Effector memory CD4-positive, alpha-beta T cell (primary cell): ENCODE results near the gene RAB44.
"Not testable (repeated sequence)": the region's sequence is repeated elsewhere in the genome, so short reads cannot be mapped to it uniquely, and the experiment has no call there.

ENCODE experiments used
- DNase-seq, 3 donors: peaks; one replicate each; pipeline ENCODE4 v3.0.0-alpha.2; 2020
- H3K27ac ChIP-seq: 2 replicates; pipeline ENCODE4 v1.7.0; 2013; ENCODE audit warnings: mild to moderate bottlenecking, low read length, moderate library complexity; ENCODE audit not compliant: insufficient read depth, poor library complexity, severe bottlenecking
- H3K27me3 ChIP-seq: replicated peaks from 2 replicates; pipeline ENCODE4 v1.7.0; 2013; ENCODE audit warnings: mild to moderate bottlenecking, low read length; ENCODE audit not compliant: insufficient read depth, control insufficient read depth, poor library complexity, severe bottlenecking
- H3K36me3 ChIP-seq: 2 replicates; pipeline ENCODE4 v1.7.0; 2013; ENCODE audit warnings: mild to moderate bottlenecking, low read length, moderate library complexity; ENCODE audit not compliant: control insufficient read depth, insufficient read depth
- H3K4me1 ChIP-seq: 2 replicates; pipeline ENCODE4 v1.7.0; 2013; ENCODE audit warnings: low read length, mild to moderate bottlenecking; ENCODE audit not compliant: control insufficient read depth, insufficient read depth, poor library complexity, severe bottlenecking
- H3K4me3 ChIP-seq: 2 replicates; pipeline ENCODE4 v1.7.0; 2013; ENCODE audit warnings: low read length, low read depth, mild to moderate bottlenecking; ENCODE audit not compliant: insufficient read depth, poor library complexity, severe bottlenecking
- H3K9me3 ChIP-seq: 2 replicates; pipeline ENCODE4 v1.7.0; 2013; ENCODE audit warnings: mild to moderate bottlenecking, low read length, moderate library complexity; ENCODE audit not compliant: control insufficient read depth

Gene RAB44

GRCh38 chr6:36719126-36719525 lies 21.5 kb downstream of the RAB44 start:
- Histone ChIP-seq H3K9me3 (no peaks in the 10 kb centered on the region), H3K36me3 (no peaks in the 10 kb centered on the region), H3K27me3 (no peaks in the 10 kb centered on the region), H3K4me1 (no peaks in the 10 kb centered on the region), H3K27ac (no peak overlapping the region), H3K4me3 (no peak overlapping the region)
- no peak for DNase-seq

- DNase-seq: no peak
- H3K4me1 ChIP-seq: no peaks in the 10 kb centered on the region
- no peak overlapping the region for H3K27ac ChIP-seq
- no peak overlapping the region for H3K4me3 ChIP-seq
- H3K9me3 ChIP-seq: no peaks in the 10 kb centered on the region
- no peaks in the 10 kb centered on the region for H3K36me3 ChIP-seq
- no peaks in the 10 kb centered on the region for H3K27me3 ChIP-seq
Observed at GRCh38 chr6:36720251-36721141, 22.9 kb downstream of the RAB44 start.

DNA sequence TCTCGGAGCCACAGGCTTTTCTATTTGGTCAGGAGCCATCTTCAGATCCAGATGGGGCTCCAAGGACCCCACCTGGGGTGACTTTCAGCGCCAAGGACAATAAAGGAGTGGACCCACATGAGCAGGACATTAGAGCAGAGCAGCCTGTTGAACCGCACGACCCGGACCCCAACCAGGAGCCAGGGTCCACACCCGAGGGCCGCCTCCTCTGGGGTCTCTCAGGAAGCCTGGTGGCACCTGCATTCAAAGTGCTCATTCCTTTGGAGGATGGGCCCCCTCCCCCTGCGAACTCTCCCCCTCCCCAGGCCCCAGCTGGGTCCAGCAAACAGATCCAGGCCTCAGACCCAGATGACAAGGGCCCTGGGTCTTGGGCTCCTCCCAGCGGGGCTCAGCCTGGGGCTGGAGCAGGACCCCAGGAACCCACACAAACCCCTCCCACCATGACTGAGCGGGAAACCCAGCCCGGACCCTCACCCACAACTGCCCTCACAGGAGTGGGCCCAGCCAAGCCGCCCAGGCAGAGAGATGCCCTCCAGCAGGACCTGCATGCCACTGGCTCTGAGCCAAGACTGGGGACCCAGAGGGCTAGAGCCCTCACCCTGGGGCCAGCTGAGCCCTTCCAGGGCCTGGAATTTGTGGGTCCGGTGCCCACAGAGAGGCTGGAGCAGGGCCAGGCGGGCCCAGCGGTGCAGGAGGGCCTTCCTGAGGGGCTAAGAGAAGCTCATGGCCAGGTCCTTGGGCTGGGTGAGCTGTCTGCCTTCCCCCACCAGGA lies 23.9 kb downstream of the RAB44 start:
- H3K36me3 ChIP-seq: no peaks in the 10 kb centered on the region
- no peak overlapping the region for H3K27ac ChIP-seq
- DNase-seq: no peak
- H3K27me3 ChIP-seq: no peaks in the 10 kb centered on the region
- H3K4me1 ChIP-seq: no peaks in the 10 kb centered on the region
- H3K9me3 ChIP-seq: no peaks in the 10 kb centered on the region
- H3K4me3 ChIP-seq: no peak overlapping the region

- Histone ChIP-seq H3K4me1 (peaks cover 2% of the 10 kb centered on the region), H3K27ac (no peak overlapping the region), H3K9me3 (no peaks in the 10 kb centered on the region), H3K4me3 (no peak overlapping the region), H3K27me3 (no peaks in the 10 kb centered on the region), H3K36me3 (no peaks in the 10 kb centered on the region)
- no peak for DNase-seq
Observed at GRCh38 chr6:36722365-36722764, 24.7 kb downstream of the RAB44 start.

DNA sequence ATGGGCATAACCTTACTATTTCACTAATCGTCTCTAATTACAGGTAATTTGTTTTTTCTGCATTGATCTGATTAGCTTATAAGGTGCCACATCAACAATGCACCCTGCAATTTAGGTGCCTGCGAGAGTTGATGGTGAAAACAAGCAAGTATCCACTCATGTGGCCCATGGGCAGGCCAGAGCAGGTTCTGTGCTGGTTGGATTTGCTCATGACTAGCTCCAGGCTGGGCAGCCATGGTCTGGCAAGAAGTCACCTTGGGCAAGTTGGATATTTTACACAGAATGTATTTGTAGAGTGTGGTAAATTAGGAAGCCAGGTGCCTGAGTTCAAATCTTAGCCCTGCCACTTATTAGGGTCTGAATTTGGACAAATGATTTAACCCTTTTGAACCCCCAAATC lies 25.3 kb downstream of the RAB44 start:
- Histone ChIP-seq H3K36me3 (no peaks in the 10 kb centered on the region), H3K4me3 (no peak overlapping the region), H3K27ac (no peak overlapping the region), H3K9me3 (no peaks in the 10 kb centered on the region), H3K27me3 (no peaks in the 10 kb centered on the region), H3K4me1 (peaks cover 6% of the 10 kb centered on the region)
- DNase-seq: no peak

- H3K4me1 ChIP-seq, H3K9me3 ChIP-seq, H3K36me3 ChIP-seq, H3K4me3 ChIP-seq, H3K27ac ChIP-seq, H3K27me3 ChIP-seq, DNase-seq: not testable (repeated sequence)
Observed at GRCh38 chr6:36723992-36724391, 26.4 kb downstream of the RAB44 start.

- peaks cover 8% of the 10 kb centered on the region for H3K4me1 ChIP-seq
- H3K4me3 ChIP-seq: no peak overlapping the region
- H3K9me3 ChIP-seq: no peaks in the 10 kb centered on the region
- H3K27me3 ChIP-seq: no peaks in the 10 kb centered on the region
- DNase-seq: peak in 2 of 3 donors; percentile 15 to 29
- H3K36me3 ChIP-seq: no peaks in the 10 kb centered on the region
- H3K27ac ChIP-seq: no peak overlapping the region
Observed at GRCh38 chr6:36724514-36725390, 27.1 kb downstream of the RAB44 start.

GRCh38 chr6:36725581-36725980 lies 28.0 kb downstream of the RAB44 start:
- no peaks in the 10 kb centered on the region for H3K36me3 ChIP-seq
- peaks cover 8% of the 10 kb centered on the region for H3K4me1 ChIP-seq
- no peaks in the 10 kb centered on the region for H3K27me3 ChIP-seq
- no peak overlapping the region for H3K27ac ChIP-seq
- DNase-seq: no peak
- H3K9me3 ChIP-seq: no peaks in the 10 kb centered on the region
- H3K4me3 ChIP-seq: no peak overlapping the region

- H3K36me3 ChIP-seq: no peaks in the 10 kb centered on the region
- no peaks in the 10 kb centered on the region for H3K9me3 ChIP-seq
- no peak overlapping the region for H3K4me3 ChIP-seq
- peaks cover 8% of the 10 kb centered on the region for H3K4me1 ChIP-seq
- no peak for DNase-seq
- no peak overlapping the region for H3K27ac ChIP-seq
- H3K27me3 ChIP-seq: no peaks in the 10 kb centered on the region
Observed at GRCh38 chr6:36727505-36728021, 29.9 kb downstream of the RAB44 start.
